Measurements from ENCODE around the gene DCLK2. TPM values are rescaled to one million over a fixed set of nuclear protein-coding genes. Genes with fewer than 3 reads are reported as not detected.

The DCLK2 gene
- total and polyA plus RNA-seq, 2 experiments from 2014 or later = 3.2 to 4.8 TPM

DNA sequence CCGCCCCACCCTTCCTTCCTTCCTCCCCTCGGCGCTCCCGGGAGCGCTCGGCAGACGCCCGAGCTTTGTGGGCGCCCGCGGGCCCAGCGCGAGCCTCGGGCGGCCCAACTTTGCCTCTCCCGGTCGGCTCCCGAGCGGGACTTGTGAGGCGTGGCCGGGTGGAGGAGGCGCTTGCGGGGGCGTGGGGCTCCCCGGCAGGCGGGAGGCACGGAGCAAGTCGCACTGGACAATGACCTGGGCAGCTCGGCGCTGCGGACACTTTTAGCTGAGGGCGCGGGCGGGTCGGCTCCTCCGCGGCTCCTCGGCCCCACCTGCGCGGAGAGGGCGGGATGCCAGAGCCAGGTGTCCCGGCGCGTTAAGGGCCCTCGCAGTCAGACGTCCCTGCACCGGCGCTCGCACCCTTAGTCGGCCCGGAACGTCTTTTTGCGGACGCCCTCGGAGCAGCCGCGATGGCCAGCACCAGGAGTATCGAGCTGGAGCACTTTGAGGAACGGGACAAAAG lies 385 bp downstream of the DCLK2 start:
- H3K27ac ChIP-seq = no peak overlapping the region
- TF ChIP-seq, protein P1, sequence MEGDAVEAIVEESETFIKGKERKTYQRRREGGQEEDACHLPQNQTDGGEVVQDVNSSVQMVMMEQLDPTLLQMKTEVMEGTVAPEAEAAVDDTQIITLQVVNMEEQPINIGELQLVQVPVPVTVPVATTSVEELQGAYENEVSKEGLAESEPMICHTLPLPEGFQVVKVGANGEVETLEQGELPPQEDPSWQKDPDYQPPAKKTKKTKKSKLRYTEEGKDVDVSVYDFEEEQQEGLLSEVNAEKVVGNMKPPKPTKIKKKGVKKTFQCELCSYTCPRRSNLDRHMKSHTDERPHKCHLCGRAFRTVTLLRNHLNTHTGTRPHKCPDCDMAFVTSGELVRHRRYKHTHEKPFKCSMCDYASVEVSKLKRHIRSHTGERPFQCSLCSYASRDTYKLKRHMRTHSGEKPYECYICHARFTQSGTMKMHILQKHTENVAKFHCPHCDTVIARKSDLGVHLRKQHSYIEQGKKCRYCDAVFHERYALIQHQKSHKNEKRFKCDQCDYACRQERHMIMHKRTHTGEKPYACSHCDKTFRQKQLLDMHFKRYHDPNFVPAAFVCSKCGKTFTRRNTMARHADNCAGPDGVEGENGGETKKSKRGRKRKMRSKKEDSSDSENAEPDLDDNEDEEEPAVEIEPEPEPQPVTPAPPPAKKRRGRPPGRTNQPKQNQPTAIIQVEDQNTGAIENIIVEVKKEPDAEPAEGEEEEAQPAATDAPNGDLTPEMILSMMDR (IDR thresholded peaks at IDR 0.05; ENCODE audit: low read depth, low read length) = no peak
- H3K36me3 ChIP-seq = no peaks in the 10 kb centered on the region
- peaks cover 7% of the 10 kb centered on the region for H3K4me1 ChIP-seq (ENCODE audit: low read depth)
- peak in 1 of 2 donors; percentile 35 for DNase-seq (ENCODE audit: low read depth in 1 of 2, low spot score in 1 of 2)
- H3K9me3 ChIP-seq (ENCODE audit: low read depth) = no peaks in the 10 kb centered on the region
- H3K4me3 ChIP-seq = peak overlapping the region; percentile 55
- peaks cover 74% of the 10 kb centered on the region for H3K27me3 ChIP-seq

DNA sequence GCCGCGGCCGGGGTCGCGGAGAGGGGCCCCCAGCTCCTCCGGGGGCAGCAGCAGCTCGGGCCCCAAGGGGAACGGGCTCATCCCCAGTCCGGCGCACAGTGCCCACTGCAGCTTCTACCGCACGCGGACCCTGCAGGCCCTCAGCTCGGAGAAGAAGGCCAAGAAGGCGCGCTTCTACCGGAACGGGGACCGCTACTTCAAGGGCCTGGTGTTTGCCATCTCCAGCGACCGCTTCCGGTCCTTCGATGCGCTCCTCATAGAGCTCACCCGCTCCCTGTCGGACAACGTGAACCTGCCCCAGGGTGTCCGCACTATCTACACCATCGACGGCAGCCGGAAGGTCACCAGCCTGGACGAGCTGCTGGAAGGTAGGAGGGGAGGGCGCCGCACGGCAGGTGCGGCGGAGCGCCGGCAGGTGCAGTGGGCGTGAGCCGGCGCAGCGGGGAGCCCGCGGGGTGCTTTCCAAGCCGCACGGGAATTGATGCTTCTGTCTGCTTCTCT lies 886 bp downstream of the DCLK2 start:
- Histone ChIP-seq H3K9me3 (ENCODE audit: low read depth) (no peaks in the 10 kb centered on the region), H3K27ac (no peak overlapping the region), H3K4me3 (peak overlapping the region; percentile 55), H3K27me3 (peaks cover 73% of the 10 kb centered on the region), H3K4me1 (ENCODE audit: low read depth) (peaks cover 7% of the 10 kb centered on the region), H3K36me3 (no peaks in the 10 kb centered on the region)
- TF ChIP-seq, protein P1 (IDR thresholded peaks at IDR 0.05; ENCODE audit: low read depth, low read length) = no peak
- DNase-seq (ENCODE audit: low read depth in 1 of 2, low spot score in 1 of 2) = peak; percentile 29 to 49

DNA sequence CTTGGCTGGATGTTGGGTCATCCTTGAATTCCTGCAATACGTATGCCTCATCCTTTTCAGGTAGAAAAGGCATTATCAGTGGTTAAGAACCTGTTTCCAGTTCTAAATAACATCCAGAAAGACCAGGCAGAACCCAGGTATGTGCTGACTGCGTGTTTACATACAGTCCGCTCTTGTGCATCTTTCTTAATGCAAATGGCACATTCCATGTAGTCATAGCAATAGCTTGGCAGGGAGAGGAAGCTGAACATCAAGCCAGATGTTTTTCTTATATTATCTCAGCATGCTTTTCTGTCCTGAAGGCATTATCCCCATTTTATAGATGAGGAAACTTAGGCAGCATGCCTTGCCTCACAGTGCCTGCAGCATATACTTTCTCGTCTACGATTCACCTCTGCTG lies 2.1 kb downstream of the DCLK2 start:
- DNase-seq (ENCODE audit: low read depth in 1 of 2, low spot score in 1 of 2) = peak in 1 of 2 donors; percentile 25
- TF ChIP-seq, protein P1 (IDR thresholded peaks at IDR 0.05; ENCODE audit: low read depth, low read length) = no peak
- Histone ChIP-seq H3K27ac (no peak overlapping the region), H3K4me1 (ENCODE audit: low read depth) (peaks cover 7% of the 10 kb centered on the region), H3K27me3 (peaks cover 73% of the 10 kb centered on the region), H3K9me3 (ENCODE audit: low read depth) (no peaks in the 10 kb centered on the region), H3K36me3 (no peaks in the 10 kb centered on the region), H3K4me3 (no peak overlapping the region)

DNA sequence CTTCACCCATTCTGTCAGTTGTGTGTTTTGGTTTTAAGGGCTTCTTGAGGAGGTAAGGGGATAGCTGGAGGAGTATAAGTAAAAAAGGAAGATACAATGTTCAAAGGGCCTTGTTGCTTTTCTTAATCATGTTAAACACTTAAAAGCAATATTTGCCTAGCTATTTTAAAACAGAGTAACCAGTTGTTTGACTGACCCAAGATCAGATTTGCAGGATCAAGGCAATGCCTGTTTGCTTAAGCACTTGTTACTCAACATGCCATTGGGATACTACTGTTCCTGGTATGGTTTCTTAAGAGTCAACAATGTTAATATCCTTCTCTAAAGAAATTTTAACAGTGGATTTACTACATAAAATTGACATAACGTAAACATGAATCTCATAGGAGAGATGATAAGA lies 2.6 kb downstream of the DCLK2 start:
- Histone ChIP-seq H3K4me1 (ENCODE audit: low read depth) (peaks cover 7% of the 10 kb centered on the region), H3K27ac (no peak overlapping the region), H3K36me3 (no peaks in the 10 kb centered on the region), H3K9me3 (ENCODE audit: low read depth) (no peaks in the 10 kb centered on the region), H3K4me3 (no peak overlapping the region), H3K27me3 (peaks cover 72% of the 10 kb centered on the region)
- DNase-seq (ENCODE audit: low read depth in 1 of 2, low spot score in 1 of 2) = no peak
- TF ChIP-seq, protein P1 (IDR thresholded peaks at IDR 0.05; ENCODE audit: low read depth, low read length) = no peak

DNA sequence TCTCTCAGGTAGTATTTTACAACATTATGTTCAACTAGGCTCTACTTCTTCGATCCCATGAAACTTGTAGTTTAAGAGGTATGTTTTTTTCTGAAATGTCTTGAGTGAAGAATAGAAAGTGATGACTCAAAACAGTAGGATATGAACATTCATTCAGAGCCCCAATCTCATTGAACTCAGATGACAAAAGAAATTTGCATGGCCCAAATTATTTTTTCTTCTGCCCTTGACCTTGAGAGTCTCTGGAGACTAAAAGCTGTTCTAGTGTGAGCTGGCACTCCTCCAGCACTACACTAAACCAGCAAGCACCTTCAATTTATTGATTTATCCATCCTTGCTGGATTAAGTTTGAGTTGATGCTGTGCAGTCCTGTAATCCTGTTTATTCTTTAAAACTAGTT lies 4.0 kb downstream of the DCLK2 start:
- Histone ChIP-seq H3K27me3 (peaks cover 59% of the 10 kb centered on the region), H3K36me3 (no peaks in the 10 kb centered on the region), H3K4me3 (no peak overlapping the region), H3K4me1 (ENCODE audit: low read depth) (peaks cover 7% of the 10 kb centered on the region), H3K27ac (no peak overlapping the region), H3K9me3 (ENCODE audit: low read depth) (no peaks in the 10 kb centered on the region)
- TF ChIP-seq, protein P1 (IDR thresholded peaks at IDR 0.05; ENCODE audit: low read depth, low read length) = no peak
- peak in 1 of 2 donors; percentile 37 for DNase-seq (ENCODE audit: low read depth in 1 of 2, low spot score in 1 of 2)
